Activated CD4-positive, alpha-beta T cell treated with anti-CD3 and anti-CD28 coated beads for 36 hours (primary cell): ENCODE measurements around the gene LCOR. TPM values are rescaled to one million over a fixed set of nuclear protein-coding genes. Genes with fewer than 3 reads are reported as not detected.

ENCODE experiments used
- ATAC-seq: fragments of 200-7000 bp; cut with Tn5 transposase; one replicate; pipeline ENCODE4 v1.10.0; 2021; ENCODE audit warnings: mild to moderate bottlenecking, moderate library complexity
- CTCF ChIA-PET: fragments of 350-600 bp; sonication (Branson Sonifier 250); formaldehyde crosslinking; loops from one replicate; lab custom pipeline; 2021; ENCODE audit warnings: antibody characterized with exemption; lab: Charles Lee
- POLR2A ChIA-PET: fragments of 350-600 bp; sonication (Branson Sonifier 250); formaldehyde crosslinking; loops from one replicate; lab custom pipeline; 2021; ENCODE audit warnings: antibody characterized with exemption, inconsistent platforms; lab: Charles Lee
- DNase-seq: peaks from one replicate; pipeline ENCODE4 v3.0.0-alpha.2; 2020
- H3K27ac Mint-ChIP-seq: one replicate; pipeline ENCODE4 v1.8.0; 2021; ENCODE audit warnings: mixed read lengths
- H3K27me3 Mint-ChIP-seq: one replicate; pipeline ENCODE4 v1.8.0; 2021; ENCODE audit warnings: mixed read lengths
- H3K36me3 Mint-ChIP-seq: one replicate; pipeline ENCODE4 v1.8.0; 2021; ENCODE audit warnings: low read depth, mixed read lengths
- H3K4me1 Mint-ChIP-seq: one replicate; pipeline ENCODE4 v1.8.0; 2021; ENCODE audit warnings: mixed read lengths
- H3K4me3 Mint-ChIP-seq: one replicate; pipeline ENCODE4 v1.8.0; 2021; ENCODE audit warnings: mild to moderate bottlenecking, moderate library complexity, mixed read lengths
- H3K9me3 Mint-ChIP-seq: one replicate; pipeline ENCODE4 v1.8.0; 2021; ENCODE audit warnings: low read depth, mixed read lengths
- intact Hi-C, 2 experiments: fragments of 100-400 bp; cut with DNase I in 1 of 2; cut with micrococcal nuclease in 1 of 2; formaldehyde crosslinking; loops; one replicate each; pipeline versions ENCODE4 v1.14.2 to v1.15.1; 2022 to 2024; cut with DNase I, micrococcal nuclease
- total RNA-seq, 2 experiments: library from RNA; stranded (reverse); gene quantifications; one replicate each; pipeline ENCODE4 v1.2.3, GENCODE V29; 2021

LCOR gene
- total RNA-seq, 2 experiments from 2014 or later: 22.0 to 23.4 TPM

GRCh38 chr10:96891840-96892239, 59.7 kb downstream of the LCOR start:
- H3K4me3 Mint-ChIP-seq: no peak overlapping the region
- POLR2A ChIA-PET: no interaction called here
- peak overlapping the region; percentile 69 for H3K27ac Mint-ChIP-seq
- CTCF ChIA-PET: no interaction called here
- H3K36me3 Mint-ChIP-seq: peaks cover 46% of the 10 kb centered on the region
- H3K27me3 Mint-ChIP-seq: no peaks in the 10 kb centered on the region
- ATAC-seq: no peak
- peaks cover 48% of the 10 kb centered on the region for H3K4me1 Mint-ChIP-seq
- no peak for DNase-seq
- intact Hi-C loops: no loop called here
- peaks cover 18% of the 10 kb centered on the region for H3K9me3 Mint-ChIP-seq

- Mint-ChIP-seq H3K4me1 (peaks cover 55% of the 10 kb centered on the region), H3K27me3 (no peaks in the 10 kb centered on the region), H3K4me3 (no peak overlapping the region), H3K36me3 (peaks cover 24% of the 10 kb centered on the region), H3K27ac (no peak overlapping the region), H3K9me3 (peaks cover 9% of the 10 kb centered on the region)
- POLR2A ChIA-PET: no interaction called here
- intact Hi-C loops: no loop called here
- DNase-seq (no peak), ATAC-seq (peak; percentile 64)
- CTCF ChIA-PET: no interaction called here
Observed at GRCh38 chr10:96895662-96896424, 63.7 kb downstream of the LCOR start.

GRCh38 chr10:96896884-96897589, 64.9 kb downstream of the LCOR start:
- Mint-ChIP-seq H3K27me3 (no peaks in the 10 kb centered on the region), H3K4me3 (no peak overlapping the region), H3K27ac (peak overlapping the region; percentile 61), H3K4me1 (peaks cover 52% of the 10 kb centered on the region), H3K36me3 (peaks cover 18% of the 10 kb centered on the region), H3K9me3 (peaks cover 3% of the 10 kb centered on the region)
- POLR2A ChIA-PET: no interaction called here
- intact Hi-C loops: no loop called here
- ATAC-seq: peak; percentile 78
- CTCF ChIA-PET: interaction anchor here (3.4 kb wide), 1 partner anchor 13 kb away, joined by 18 read pairs; no protein-coding TSS in a partner anchor
- no peak for DNase-seq

GRCh38 chr10:96902117-96902516, 70.0 kb downstream of the LCOR start:
- Mint-ChIP-seq H3K9me3 (no peaks in the 10 kb centered on the region), H3K27ac (no peak overlapping the region), H3K4me1 (peaks cover 60% of the 10 kb centered on the region), H3K4me3 (no peak overlapping the region), H3K27me3 (no peaks in the 10 kb centered on the region), H3K36me3 (peaks cover 6% of the 10 kb centered on the region)
- CTCF ChIA-PET: interaction anchor here (0.7 kb wide), 1 partner anchor 27 kb away, joined by 3 read pairs; no protein-coding TSS in a partner anchor
- DNase-seq (no peak), ATAC-seq (no peak)
- intact Hi-C loops: no loop called here
- POLR2A ChIA-PET: no interaction called here

GRCh38 chr10:96902731-96903358, 70.7 kb downstream of the LCOR start:
- Mint-ChIP-seq H3K27ac (no peak overlapping the region), H3K4me3 (no peak overlapping the region), H3K4me1 (peaks cover 56% of the 10 kb centered on the region), H3K27me3 (no peaks in the 10 kb centered on the region), H3K9me3 (no peaks in the 10 kb centered on the region), H3K36me3 (peaks cover 6% of the 10 kb centered on the region)
- ChIA-PET POLR2A (no interaction called here), CTCF (interaction anchor here (0.6 to 1.1 kb wide), 2 partner anchors 9 to 170 kb away, joined by 3 read pairs; no protein-coding TSS in a partner anchor)
- no peak for DNase-seq
- peak; percentile 78 for ATAC-seq
- intact Hi-C loops: no loop called here

GRCh38 chr10:96904648-96905047, 72.5 kb downstream of the LCOR start:
- intact Hi-C loops: no loop called here
- ChIA-PET CTCF (no interaction called here), POLR2A (no interaction called here)
- H3K4me3 Mint-ChIP-seq: no peak overlapping the region
- H3K27me3 Mint-ChIP-seq: no peaks in the 10 kb centered on the region
- ATAC-seq (no peak), DNase-seq (no peak)
- H3K4me1 Mint-ChIP-seq: peaks cover 46% of the 10 kb centered on the region
- no peaks in the 10 kb centered on the region for H3K9me3 Mint-ChIP-seq
- H3K27ac Mint-ChIP-seq: no peak overlapping the region
- peaks cover 16% of the 10 kb centered on the region for H3K36me3 Mint-ChIP-seq

- intact Hi-C loops: no loop called here
Observed at GRCh38 chr10:96906864-96907263, 74.8 kb downstream of the LCOR start.

GRCh38 chr10:96910488-96911395, 78.6 kb downstream of the LCOR start:
- DNase-seq (no peak), ATAC-seq (no peak)
- ChIA-PET CTCF (interaction anchor here (0.6 to 4.0 kb wide), 21 partner anchors 9 to 322 kb away, joined by 3 to 46 read pairs (median 4); no protein-coding TSS in a partner anchor), POLR2A (no interaction called here)
- H3K9me3 Mint-ChIP-seq: no peaks in the 10 kb centered on the region
- no peak overlapping the region for H3K4me3 Mint-ChIP-seq
- intact Hi-C loops: loop anchor here (1.0 to 5.0 kb wide), 3 partner anchors 114 to 323 kb away; partner anchors contain the start of gene TM9SF3 (in 1 of the 2)
- H3K36me3 Mint-ChIP-seq: peaks cover 28% of the 10 kb centered on the region
- no peaks in the 10 kb centered on the region for H3K27me3 Mint-ChIP-seq
- H3K4me1 Mint-ChIP-seq: peaks cover 27% of the 10 kb centered on the region
- no peak overlapping the region for H3K27ac Mint-ChIP-seq

More at GRCh38 chr10:96906864-96907263, 74.8 kb downstream of the LCOR start:
- Mint-ChIP-seq H3K9me3 (no peaks in the 10 kb centered on the region), H3K4me1 (peaks cover 50% of the 10 kb centered on the region), H3K4me3 (no peak overlapping the region), H3K27me3 (no peaks in the 10 kb centered on the region), H3K27ac (no peak overlapping the region), H3K36me3 (peaks cover 16% of the 10 kb centered on the region)
- DNase-seq (no peak), ATAC-seq (no peak)
- POLR2A ChIA-PET: no interaction called here
- CTCF ChIA-PET: no interaction called here

GRCh38 chr10:96912405-96912804, 80.3 kb downstream of the LCOR start:
- Mint-ChIP-seq H3K9me3 (no peaks in the 10 kb centered on the region), H3K4me1 (peaks cover 18% of the 10 kb centered on the region), H3K27me3 (no peaks in the 10 kb centered on the region), H3K27ac (no peak overlapping the region), H3K36me3 (peaks cover 32% of the 10 kb centered on the region), H3K4me3 (no peak overlapping the region)
- DNase-seq: no peak
- intact Hi-C loops: loop anchor here in 1 of 2 experiments (5.0 kb wide), 1 partner anchor 325 kb away; the partner anchor contains the start of gene TM9SF3
- ATAC-seq: no peak
- CTCF ChIA-PET: interaction anchor here (0.6 to 4.0 kb wide), 7 partner anchors 16 to 125 kb away, joined by 3 to 46 read pairs (median 5); no protein-coding TSS in a partner anchor
- POLR2A ChIA-PET: no interaction called here

GRCh38 chr10:96913906-96914305, 81.8 kb downstream of the LCOR start:
- DNase-seq (no peak), ATAC-seq (no peak)
- Mint-ChIP-seq H3K9me3 (no peaks in the 10 kb centered on the region), H3K27ac (no peak overlapping the region), H3K27me3 (no peaks in the 10 kb centered on the region), H3K4me1 (peaks cover 31% of the 10 kb centered on the region), H3K4me3 (no peak overlapping the region), H3K36me3 (peaks cover 30% of the 10 kb centered on the region)
- ChIA-PET POLR2A (no interaction called here), CTCF (interaction anchor here (0.6 kb wide), 1 partner anchor 1636 kb away, joined by 3 read pairs; no protein-coding TSS in a partner anchor)
- intact Hi-C loops: loop anchor here in 1 of 2 experiments (5.0 kb wide), 1 partner anchor 327 kb away; the partner anchor contains the start of gene TM9SF3
